ENCODE data around the gene ATF7IP2.
"Not testable (repeated sequence)": the region's sequence is repeated elsewhere in the genome, so short reads cannot be mapped to it uniquely, and the experiment has no call there.

The ATF7IP2 gene

DNA sequence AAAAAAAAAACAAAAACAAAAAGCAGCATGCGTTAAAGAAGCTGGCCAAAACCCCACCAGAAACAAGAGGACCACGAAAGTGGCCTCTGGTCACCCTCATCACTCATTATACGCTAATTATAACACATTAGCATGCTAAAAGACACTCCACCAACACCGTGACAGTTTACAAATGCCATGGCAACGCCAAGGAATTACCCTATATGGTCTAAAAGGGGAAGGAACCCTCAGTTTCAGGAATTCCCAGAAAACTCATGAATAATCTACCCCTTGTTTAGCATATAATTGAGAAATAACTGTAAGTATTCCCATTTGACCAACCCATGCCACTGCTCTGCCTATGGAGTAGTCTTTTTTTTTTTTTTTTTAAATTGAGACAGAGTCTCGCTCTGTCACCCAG lies 116.9 kb downstream of the ATF7IP2 start:
- TF ChIP-seq, protein P1, sequence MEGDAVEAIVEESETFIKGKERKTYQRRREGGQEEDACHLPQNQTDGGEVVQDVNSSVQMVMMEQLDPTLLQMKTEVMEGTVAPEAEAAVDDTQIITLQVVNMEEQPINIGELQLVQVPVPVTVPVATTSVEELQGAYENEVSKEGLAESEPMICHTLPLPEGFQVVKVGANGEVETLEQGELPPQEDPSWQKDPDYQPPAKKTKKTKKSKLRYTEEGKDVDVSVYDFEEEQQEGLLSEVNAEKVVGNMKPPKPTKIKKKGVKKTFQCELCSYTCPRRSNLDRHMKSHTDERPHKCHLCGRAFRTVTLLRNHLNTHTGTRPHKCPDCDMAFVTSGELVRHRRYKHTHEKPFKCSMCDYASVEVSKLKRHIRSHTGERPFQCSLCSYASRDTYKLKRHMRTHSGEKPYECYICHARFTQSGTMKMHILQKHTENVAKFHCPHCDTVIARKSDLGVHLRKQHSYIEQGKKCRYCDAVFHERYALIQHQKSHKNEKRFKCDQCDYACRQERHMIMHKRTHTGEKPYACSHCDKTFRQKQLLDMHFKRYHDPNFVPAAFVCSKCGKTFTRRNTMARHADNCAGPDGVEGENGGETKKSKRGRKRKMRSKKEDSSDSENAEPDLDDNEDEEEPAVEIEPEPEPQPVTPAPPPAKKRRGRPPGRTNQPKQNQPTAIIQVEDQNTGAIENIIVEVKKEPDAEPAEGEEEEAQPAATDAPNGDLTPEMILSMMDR (IDR thresholded peaks at IDR 0.05; ENCODE audit: borderline replicate concordance, insufficient read depth, low read depth, low read length): no peak
- no peak overlapping the region for H3K4me3 ChIP-seq (ENCODE audit: low read depth, low read length)

DNA sequence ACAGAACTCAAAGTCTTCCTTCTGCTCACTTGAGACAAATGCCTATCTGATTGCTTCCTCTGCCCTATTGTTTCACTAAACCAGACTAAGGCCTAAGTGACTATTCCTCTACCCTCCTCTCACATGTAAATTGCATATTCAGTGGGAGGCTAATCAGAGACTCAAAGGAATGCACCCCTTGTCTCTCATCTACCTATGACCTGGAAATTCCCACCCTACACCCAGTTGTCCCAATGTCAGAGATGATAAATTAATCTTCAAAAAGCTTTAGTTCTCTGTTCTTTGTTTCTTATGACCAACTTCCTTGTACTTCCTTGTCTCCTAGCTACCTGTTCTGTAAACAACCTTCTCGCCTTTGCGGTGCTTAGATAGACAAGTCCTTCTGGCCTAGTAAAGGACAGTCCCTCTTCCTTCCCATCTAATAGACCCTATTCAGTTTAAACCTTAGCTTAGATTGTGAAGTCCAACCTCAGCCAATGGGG lies 118.6 kb downstream of the ATF7IP2 start:
- TF ChIP-seq, protein P1 (IDR thresholded peaks at IDR 0.05; ENCODE audit: borderline replicate concordance, insufficient read depth, low read depth, low read length): no peak
- H3K4me3 ChIP-seq (ENCODE audit: low read depth, low read length): no peak overlapping the region

DNA sequence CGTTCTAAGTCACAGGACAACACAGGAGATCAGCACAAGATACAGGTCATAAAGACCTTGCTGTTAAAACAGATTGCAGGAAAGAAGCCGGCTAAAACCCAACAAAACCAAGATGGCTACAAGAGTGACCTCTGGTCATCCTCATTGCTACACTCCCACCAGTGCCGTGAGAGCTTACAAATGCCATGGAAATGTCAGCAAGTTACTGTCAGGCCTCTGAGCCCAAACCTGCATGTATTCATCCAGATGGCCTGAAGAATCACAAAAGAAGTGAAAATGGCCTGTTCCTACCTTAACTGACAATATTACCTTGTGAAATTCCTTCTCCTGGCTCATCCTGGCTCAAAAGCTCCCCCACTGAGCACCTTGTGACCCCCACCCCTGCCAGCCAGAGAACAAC lies 119.4 kb downstream of the ATF7IP2 start:
- H3K4me3 ChIP-seq (ENCODE audit: low read depth, low read length): not testable (repeated sequence)

DNA sequence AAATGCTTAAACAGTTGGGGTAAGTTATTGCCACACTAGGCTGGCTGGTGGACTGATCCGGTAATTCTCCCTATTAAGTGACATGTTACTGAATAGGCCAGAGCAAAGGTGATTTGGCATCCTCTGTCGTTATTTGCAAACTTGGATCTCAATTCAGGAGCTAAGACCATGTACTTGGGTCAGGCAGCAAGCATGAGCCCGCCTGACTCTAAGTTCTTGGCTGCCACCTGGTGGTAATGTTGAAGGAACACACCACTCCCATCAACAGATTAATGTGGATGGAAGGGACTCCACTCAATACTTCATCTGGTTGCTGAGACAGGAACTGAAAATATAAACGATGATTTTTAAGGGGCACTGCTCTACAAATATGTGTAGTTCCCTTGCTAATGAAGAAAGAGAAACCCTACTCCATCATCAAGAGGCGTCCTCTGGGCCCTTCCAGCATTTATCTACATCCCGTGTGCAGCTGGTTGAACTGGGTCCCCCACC lies 123.7 kb downstream of the ATF7IP2 start:
- no peak overlapping the region for H3K4me3 ChIP-seq (ENCODE audit: low read depth, low read length)
- TF ChIP-seq, protein P1 (IDR thresholded peaks at IDR 0.05; ENCODE audit: borderline replicate concordance, insufficient read depth, low read depth, low read length): peak; percentile 58; the same call in 1 of the 2 replicates

DNA sequence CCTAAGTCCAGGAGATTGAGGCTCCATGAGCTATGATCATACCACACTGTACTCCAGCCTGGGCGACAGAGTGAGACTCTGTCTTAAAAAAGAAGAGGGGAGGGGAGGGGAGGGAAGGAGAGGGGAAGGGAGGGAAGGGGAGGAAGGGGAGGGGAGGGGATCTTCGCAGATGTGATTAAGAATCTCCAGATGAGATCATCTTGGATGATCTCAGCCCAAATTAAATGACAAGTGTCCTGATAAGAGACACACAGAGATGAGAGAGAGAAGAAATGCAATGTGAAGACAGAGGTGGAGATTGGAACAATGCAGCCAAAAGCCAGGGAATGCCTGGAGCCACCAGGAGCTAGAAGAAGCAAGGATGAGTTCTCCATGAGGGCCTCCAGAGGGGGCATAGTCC lies 124.4 kb downstream of the ATF7IP2 start:
- H3K4me3 ChIP-seq (ENCODE audit: low read depth, low read length): no peak overlapping the region
- TF ChIP-seq, protein P1 (IDR thresholded peaks at IDR 0.05; ENCODE audit: borderline replicate concordance, insufficient read depth, low read depth, low read length): no peak

DNA sequence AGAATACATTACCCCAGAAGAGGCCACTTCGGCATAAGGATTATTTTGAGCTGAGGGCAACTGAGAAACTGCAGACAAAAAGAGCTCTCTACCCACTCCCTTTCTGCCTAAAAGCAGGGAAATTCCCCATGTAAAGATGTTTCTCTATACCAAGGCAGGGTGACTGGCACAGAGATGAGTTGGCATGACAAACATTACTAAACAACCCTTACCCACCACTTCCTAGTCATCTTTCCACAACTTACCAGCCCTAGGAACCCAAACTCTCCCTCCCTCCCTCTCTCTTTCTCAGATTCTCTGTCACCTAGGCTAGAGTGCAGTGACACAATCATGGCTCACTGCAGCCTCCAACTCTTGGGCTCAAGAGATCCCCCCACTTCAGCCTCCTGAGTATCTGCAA lies 126.0 kb downstream of the ATF7IP2 start:
- TF ChIP-seq, protein P1 (IDR thresholded peaks at IDR 0.05; ENCODE audit: borderline replicate concordance, insufficient read depth, low read depth, low read length): no peak
- H3K4me3 ChIP-seq (ENCODE audit: low read depth, low read length): no peak overlapping the region

DNA sequence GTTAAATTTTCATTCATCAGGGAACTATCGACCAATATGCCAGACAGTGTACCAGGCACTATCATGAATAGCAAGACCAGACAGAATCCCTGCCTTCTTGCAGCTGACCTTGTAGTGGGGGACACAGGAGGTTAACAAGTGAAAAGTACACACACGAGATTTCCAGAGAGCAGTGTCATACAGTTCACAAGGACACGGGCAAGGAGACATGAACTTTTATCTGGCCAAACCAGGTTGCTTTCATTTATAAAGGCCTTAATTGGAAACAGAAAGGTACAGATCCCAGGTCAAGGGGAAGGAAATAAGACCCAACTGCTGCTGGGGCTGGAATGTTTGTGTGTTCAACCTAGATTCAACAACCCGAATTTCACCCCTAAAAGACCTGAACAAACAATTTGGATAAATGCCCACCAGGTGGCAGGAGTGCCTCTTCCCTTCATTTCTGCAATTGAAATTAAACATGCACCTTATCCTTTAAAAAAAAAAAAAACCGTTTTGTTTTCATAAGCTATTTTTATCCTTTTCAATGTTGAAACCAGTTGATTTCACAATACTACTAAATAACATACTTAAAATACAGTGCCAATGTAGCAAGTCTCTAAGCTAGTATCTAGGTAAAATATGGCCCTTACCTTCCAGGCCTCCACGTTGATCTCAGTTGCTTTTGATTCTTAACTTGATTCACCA lies 128.7 kb downstream of the ATF7IP2 start:
- H3K4me3 ChIP-seq (ENCODE audit: low read depth, low read length): no peak overlapping the region
- TF ChIP-seq, protein P1 (IDR thresholded peaks at IDR 0.05; ENCODE audit: borderline replicate concordance, insufficient read depth, low read depth, low read length): peak; percentile 39; the same call in 1 of the 2 replicates
